Stomach (tissue), 9 donors: ENCODE measurements around the gene MPP3. TPM values are rescaled to one million over a fixed set of nuclear protein-coding genes. Genes with fewer than 3 reads are reported as not detected.
"Not testable (repeated sequence)": the region's sequence is repeated elsewhere in the genome, so short reads cannot be mapped to it uniquely, and the experiment has no call there.

Experiments
- DNase-seq, 2 donors: peaks; one replicate each; pipeline versions ENCODE4 v3.0.0 to v3.0.0-alpha.2; 2013 to 2019
- H3K27ac ChIP-seq, 5 donors: fragments of 200-600 bp in 4 of 5; sonication (generic) in 4 of 5; one replicate each; pipeline ENCODE4 v1.5.1; 2013 to 2019; ENCODE audit warnings: mild to moderate bottlenecking in 1 of 5, moderate library complexity in 1 of 5
- H3K27me3 ChIP-seq, 3 donors: fragments of 200-600 bp; sonication (generic); one replicate each; pipeline ENCODE4 v1.5.1; 2017 to 2019; ENCODE audit warnings: mixed run types in 1 of 3
- H3K36me3 ChIP-seq, 4 donors: fragments of 200-600 bp; sonication (generic); 1 replicate in 3 of 4; 2 replicates in 1 of 4; pipeline ENCODE4 v1.5.1; 2016 to 2019
- H3K4me1 ChIP-seq, 4 donors: fragments of 200-600 bp; sonication (generic); one replicate each; pipeline ENCODE4 v1.5.1; 2016 to 2019
- H3K4me3 ChIP-seq, 4 donors: fragments of 200-600 bp; sonication (generic) in 3 of 4; one replicate each; pipeline ENCODE4 v1.5.1; 2016 to 2019; ENCODE audit warnings: mild to moderate bottlenecking in 1 of 4
- H3K9me3 ChIP-seq, 4 donors: fragments of 200-600 bp; sonication (generic); one replicate each; pipeline ENCODE4 v1.5.1; 2016 to 2019
- EP300 ChIP-seq: sonication (generic); formaldehyde crosslinking; IDR thresholded peaks from one replicate; pipeline ENCODE4 v1.6.1; 2017; ENCODE audit warnings: antibody characterized with exemption
- POLR2A ChIP-seq, 4 donors: fragments of 450-650 bp; IDR thresholded peaks; one replicate each; pipeline ENCODE4 v1.6.1; 2016; ENCODE audit warnings: antibody characterized with exemption in 4 of 4, control low read depth in 2 of 4, mild to moderate bottlenecking in 1 of 4, moderate library complexity in 1 of 4
- POLR2AphosphoS5 ChIP-seq, 3 donors: sonication (generic); formaldehyde crosslinking; IDR thresholded peaks; one replicate each; pipeline ENCODE4 v1.6.1; 2016; ENCODE audit warnings: antibody characterized with exemption in 3 of 3
- WGBS, 5 donors: extraction: QIAGEN DNeasy Blood & Tissue Kit in 3 of 5; methylation state at CpG; one replicate each; pipeline versions ENCODE4 v1.1.5 to v1.1.7; 2013 to 2018; 5-methylcytosine and 5-hydroxymethylcytosine counted together
- intact Hi-C: fragments of 100-400 bp; cut with DNase I; formaldehyde crosslinking; loops from one replicate; pipeline ENCODE4 v1.15.1; 2023; ENCODE audit warnings: low total_unique reads
- polyA plus RNA-seq, 3 donors: library from polyadenylated mRNA; stranded (reverse); fragments of 200-250 nt; gene quantifications; one replicate each; pipeline ENCODE4 v1.2.3, GENCODE V29; 2013
- total RNA-seq, 5 donors: library from RNA; depleted of rRNA; stranded (reverse); fragments of >200 nt; gene quantifications; one replicate each; pipeline versions ENCODE4 v1.1.0 to v1.2.3, GENCODE V29; 2014 to 2016
- TF ChIP-seq, protein P1 (sequence below), 7 experiments: fragments of 450-650 bp in 4 of 7; fragments of 200-600 bp in 3 of 7; sonication (generic) in 3 of 7; IDR thresholded peaks; one replicate each; pipeline ENCODE4 v1.5.1; 2016 to 2019; ENCODE audit warnings: antibody characterized with exemption in 7 of 7, control low read depth in 2 of 7, mild to moderate bottlenecking in 1 of 7
- donor health status: healthy with polysubstance abuse.
- donor health status: Bipolar disorder and iron deficiency.
- donor health status: healthy.

Gene MPP3
- total and polyA plus RNA-seq, 8 donors, result 0.31 to 22.8 (median 10.6) TPM

DNA sequence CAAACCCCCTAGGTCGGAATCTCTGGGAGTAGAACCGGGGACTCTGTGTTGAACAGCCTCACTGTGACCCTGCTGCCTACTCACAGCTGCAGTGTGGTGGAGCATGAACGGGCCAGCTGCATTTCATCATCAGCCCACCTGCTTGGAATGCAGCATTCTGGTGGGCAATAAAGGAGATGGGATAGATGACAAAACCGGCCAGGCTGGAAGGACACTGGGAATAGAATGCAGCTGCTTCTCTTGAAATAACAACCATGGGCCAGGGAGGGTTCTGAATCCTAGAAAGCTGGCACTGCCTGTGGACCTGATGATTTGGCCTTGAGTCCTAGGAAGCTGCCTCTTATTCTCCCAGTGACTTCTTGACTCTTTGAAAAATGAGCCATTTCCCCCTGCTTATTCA, 29.2 kb downstream of the MPP3 start:
- H3K4me3 ChIP-seq, result no peak overlapping the region
- H3K9me3 ChIP-seq, result no peaks in the 10 kb centered on the region
- H3K27me3 ChIP-seq, result no peaks in the 10 kb centered on the region
- no peak for DNase-seq
- TF ChIP-seq POLR2A (IDR thresholded peaks at IDR 0.05), result no peak
- no peak for TF ChIP-seq EP300
- TF ChIP-seq, protein P1, sequence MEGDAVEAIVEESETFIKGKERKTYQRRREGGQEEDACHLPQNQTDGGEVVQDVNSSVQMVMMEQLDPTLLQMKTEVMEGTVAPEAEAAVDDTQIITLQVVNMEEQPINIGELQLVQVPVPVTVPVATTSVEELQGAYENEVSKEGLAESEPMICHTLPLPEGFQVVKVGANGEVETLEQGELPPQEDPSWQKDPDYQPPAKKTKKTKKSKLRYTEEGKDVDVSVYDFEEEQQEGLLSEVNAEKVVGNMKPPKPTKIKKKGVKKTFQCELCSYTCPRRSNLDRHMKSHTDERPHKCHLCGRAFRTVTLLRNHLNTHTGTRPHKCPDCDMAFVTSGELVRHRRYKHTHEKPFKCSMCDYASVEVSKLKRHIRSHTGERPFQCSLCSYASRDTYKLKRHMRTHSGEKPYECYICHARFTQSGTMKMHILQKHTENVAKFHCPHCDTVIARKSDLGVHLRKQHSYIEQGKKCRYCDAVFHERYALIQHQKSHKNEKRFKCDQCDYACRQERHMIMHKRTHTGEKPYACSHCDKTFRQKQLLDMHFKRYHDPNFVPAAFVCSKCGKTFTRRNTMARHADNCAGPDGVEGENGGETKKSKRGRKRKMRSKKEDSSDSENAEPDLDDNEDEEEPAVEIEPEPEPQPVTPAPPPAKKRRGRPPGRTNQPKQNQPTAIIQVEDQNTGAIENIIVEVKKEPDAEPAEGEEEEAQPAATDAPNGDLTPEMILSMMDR (IDR thresholded peaks at IDR 0.05), result no peak
- no peak for TF ChIP-seq POLR2AphosphoS5 (IDR thresholded peaks at IDR 0.05)
- 61 to 76% (median 71%) methylated on average over 4 of the region's 4 CpGs for WGBS, 5 donors
- peaks cover 3 to 50% (median 30%) of the 10 kb centered on the region in 4 donors for H3K36me3 ChIP-seq
- no peak overlapping the region for H3K27ac ChIP-seq
- no peaks in the 10 kb centered on the region for H3K4me1 ChIP-seq
- intact Hi-C loops, result no loop called here

DNA sequence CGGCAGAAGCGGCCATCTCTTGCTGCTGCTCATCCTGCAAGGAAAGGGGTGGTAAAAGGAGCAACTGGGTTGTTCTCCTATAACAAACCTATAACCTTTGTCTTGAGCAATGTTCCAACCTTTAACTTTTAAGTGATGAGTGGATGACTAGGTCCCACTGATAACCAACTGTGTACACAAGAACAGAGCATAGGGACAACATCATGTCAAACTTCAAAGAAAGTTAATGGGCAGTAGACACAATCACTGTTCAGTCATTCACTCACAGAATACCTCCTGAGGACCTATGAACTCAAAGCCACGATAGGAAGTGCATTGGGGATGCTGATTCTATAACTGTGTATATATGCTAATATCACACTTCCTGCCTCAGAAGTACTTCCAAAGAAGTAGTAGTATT, 31.1 kb downstream of the MPP3 start:
- H3K4me1 ChIP-seq, result no peaks in the 10 kb centered on the region
- DNase-seq, result no peak
- peaks cover 0 to 31% (median 17%) of the 10 kb centered on the region in 4 donors for H3K36me3 ChIP-seq
- H3K27ac ChIP-seq, result no peak overlapping the region
- intact Hi-C loops, result no loop called here
- no peak overlapping the region for H3K4me3 ChIP-seq
- TF ChIP-seq POLR2A (IDR thresholded peaks at IDR 0.05) (no peak), EP300 (no peak), POLR2AphosphoS5 (IDR thresholded peaks at IDR 0.05) (no peak)
- TF ChIP-seq, protein P1 (IDR thresholded peaks at IDR 0.05), result no peak
- no peaks in the 10 kb centered on the region for H3K9me3 ChIP-seq
- 70 to 83% (median 78%) methylated on average over 3 of the region's 3 CpGs for WGBS, 5 donors
- no peaks in the 10 kb centered on the region for H3K27me3 ChIP-seq

GRCh38 chr17:43800736-43801135, 32.2 kb downstream of the MPP3 start:
- DNase-seq, result no peak
- Histone ChIP-seq H3K36me3 (peaks cover 0 to 26% (median 14%) of the 10 kb centered on the region in 4 donors), H3K4me1 (no peaks in the 10 kb centered on the region), H3K9me3 (no peaks in the 10 kb centered on the region), H3K27me3 (no peaks in the 10 kb centered on the region), H3K4me3 (no peak overlapping the region), H3K27ac (no peak overlapping the region)
- TF ChIP-seq POLR2AphosphoS5 (IDR thresholded peaks at IDR 0.05), result no peak
- intact Hi-C loops, result no loop called here
- 84 to 94% (median 91%) methylated on average over 3 of the region's 3 CpGs for WGBS, 5 donors

DNA sequence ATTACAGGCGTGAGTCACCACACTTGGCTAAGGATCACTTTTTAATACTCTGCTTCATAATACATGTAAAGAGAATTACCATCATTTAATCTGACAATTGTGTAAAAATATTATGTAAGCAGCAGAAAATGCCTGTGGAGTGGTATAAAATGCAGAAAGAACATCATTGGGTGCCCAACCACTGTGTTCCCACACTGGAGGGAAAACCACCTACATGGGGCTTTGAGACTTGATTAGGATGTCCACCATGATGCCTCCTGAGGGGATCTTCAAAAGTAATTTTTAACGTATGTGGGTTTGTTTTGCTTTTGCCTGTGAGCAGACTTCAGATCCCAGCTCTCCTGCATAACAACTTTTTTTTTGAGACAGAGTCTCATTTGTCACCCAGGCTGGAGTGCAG, 33.9 kb downstream of the MPP3 start:
- H3K9me3 ChIP-seq, result no peaks in the 10 kb centered on the region
- TF ChIP-seq, protein P1 (IDR thresholded peaks at IDR 0.05), result no peak
- TF ChIP-seq EP300 (no peak), POLR2AphosphoS5 (IDR thresholded peaks at IDR 0.05) (no peak), POLR2A (IDR thresholded peaks at IDR 0.05) (no peak)
- H3K4me1 ChIP-seq, result no peaks in the 10 kb centered on the region
- no peak for DNase-seq
- 77 to 87% (median 83%) methylated on average over 2 of the region's 2 CpGs for whole genome bisulfite sequencing, 5 donors
- no peak overlapping the region for H3K27ac ChIP-seq
- intact Hi-C loops, result no loop called here
- no peak overlapping the region for H3K4me3 ChIP-seq
- no peaks in the 10 kb centered on the region for H3K27me3 ChIP-seq
- peaks cover 0 to 23% (median 13%) of the 10 kb centered on the region in 4 donors for H3K36me3 ChIP-seq

GRCh38 chr17:43798024-43798423, 34.9 kb downstream of the MPP3 start:
- H3K4me3 ChIP-seq, intact Hi-C loops, H3K9me3 ChIP-seq, H3K4me1 ChIP-seq, H3K27me3 ChIP-seq, H3K27ac ChIP-seq: not testable (repeated sequence)
- WGBS, 5 donors, result 58 to 79% (median 63%) methylated on average over 6 to 9 of the region's 9 CpGs
- peak in 1 of 2 donors; percentile 72 for DNase-seq
- H3K36me3 ChIP-seq, result peaks cover 0 to 15% (median 10%) of the 10 kb centered on the region in 4 donors

- WGBS, 5 donors, result 80 to 92% (median 89%) methylated on average over 4 of the region's 4 CpGs
Measured at GRCh38 chr17:43792668-43793067, 40.3 kb downstream of the MPP3 start.

More at GRCh38 chr17:43792668-43793067, 40.3 kb downstream of the MPP3 start:
- H3K27me3 ChIP-seq, H3K4me3 ChIP-seq, H3K27ac ChIP-seq, H3K4me1 ChIP-seq, DNase-seq, H3K9me3 ChIP-seq, H3K36me3 ChIP-seq, intact Hi-C loops: not testable (repeated sequence)
